ENCODE measurements around the gene CD68. TPM values are rescaled to one million over a fixed set of nuclear protein-coding genes. Genes with fewer than 3 reads are reported as not detected.
"Not testable (repeated sequence)": the region's sequence is repeated elsewhere in the genome, so short reads cannot be mapped to it uniquely, and the experiment has no call there.

CD68 gene
- total RNA-seq, 2 experiments from 2014 or later = 11.6 to 12.6 TPM

- intact Hi-C loops (cut with micrococcal nuclease) = loop anchor here (10.0 kb wide), 1 partner anchor 543 kb away; the partner anchor contains the start of gene PER1
- no peaks in the 10 kb centered on the region for H3K9me3 Mint-ChIP-seq
- H3K36me3 Mint-ChIP-seq (ENCODE audit: low read depth) = peaks cover 2% of the 10 kb centered on the region
- H3K4me1 Mint-ChIP-seq (ENCODE audit: low read depth) = peaks cover 36% of the 10 kb centered on the region
- H3K27me3 Mint-ChIP-seq (ENCODE audit: low read depth) = no peaks in the 10 kb centered on the region
- CTCF ChIA-PET = interaction anchor here (0.6 to 1.1 kb wide), 3 partner anchors 23 to 219 kb away, joined by 3 to 5 read pairs (median 3); no protein-coding TSS in a partner anchor
- DNase-seq = no peak
- no peak overlapping the region for H3K4me3 Mint-ChIP-seq
- no peak overlapping the region for H3K27ac Mint-ChIP-seq
These were observed 32.3 kb downstream of the CD68 start for GRCh38 chr17:7611635-7612293.

GRCh38 chr17:7612294-7612640 is 32.8 kb downstream of the CD68 start:
- Mint-ChIP-seq H3K36me3 (ENCODE audit: low read depth) (peaks cover 2% of the 10 kb centered on the region), H3K27me3 (ENCODE audit: low read depth) (no peaks in the 10 kb centered on the region), H3K9me3 (no peaks in the 10 kb centered on the region), H3K4me1 (ENCODE audit: low read depth) (peaks cover 36% of the 10 kb centered on the region), H3K27ac (no peak overlapping the region), H3K4me3 (no peak overlapping the region)
- intact Hi-C loops (cut with micrococcal nuclease) = loop anchor here (10.0 kb wide), 1 partner anchor 543 kb away; the partner anchor contains the start of gene PER1
- CTCF ChIA-PET = interaction anchor here (1.1 to 1.2 kb wide), 2 partner anchors 23 to 76 kb away, joined by 3 to 7 read pairs; partner anchors contain the start of genes TP53 and WRAP53
- DNase-seq = no peak

GRCh38 chr17:7613769-7614424 is 34.5 kb downstream of the CD68 start:
- intact Hi-C loops (cut with micrococcal nuclease) = loop anchor here (1.0 to 10.0 kb wide), 3 partner anchors 53 to 541 kb away; partner anchors contain the start of genes PER1 and SENP3
- Mint-ChIP-seq H3K27ac (peak overlapping the region; percentile 75), H3K4me1 (ENCODE audit: low read depth) (peaks cover 36% of the 10 kb centered on the region), H3K36me3 (ENCODE audit: low read depth) (peaks cover 2% of the 10 kb centered on the region), H3K4me3 (peak overlapping the region; percentile 74), H3K27me3 (ENCODE audit: low read depth) (no peaks in the 10 kb centered on the region), H3K9me3 (no peaks in the 10 kb centered on the region)
- CTCF ChIA-PET = interaction anchor here (0.7 to 2.7 kb wide), 9 partner anchors 13 to 91 kb away, joined by 3 to 9 read pairs (median 7); partner anchors contain the start of genes MPDU1, SAT2, SHBG and SOX15
- no peak for DNase-seq

- CTCF ChIA-PET = interaction anchor here (0.6 to 2.7 kb wide), 10 partner anchors 13 to 259 kb away, joined by 3 to 9 read pairs (median 5); partner anchors contain the start of genes MPDU1, SAT2, SHBG and SOX15
- intact Hi-C loops (cut with micrococcal nuclease) = loop anchor here (1.0 to 10.0 kb wide), 15 partner anchors 13 to 540 kb away; partner anchors contain the start of genes ATP1B2, CD68, EIF5A and MPDU1
- DNase-seq = peak; percentile 100
- peaks cover 32% of the 10 kb centered on the region for H3K4me1 Mint-ChIP-seq (ENCODE audit: low read depth)
- H3K9me3 Mint-ChIP-seq = no peaks in the 10 kb centered on the region
- peak within 1 kb of the TSS; percentile 83 for H3K4me3 Mint-ChIP-seq
- H3K27ac Mint-ChIP-seq = peak within 1 kb of the TSS; percentile 84
- peaks cover 2% of the 10 kb centered on the region for H3K36me3 Mint-ChIP-seq (ENCODE audit: low read depth)
- H3K27me3 Mint-ChIP-seq (ENCODE audit: low read depth) = no peaks in the 10 kb centered on the region
These were observed 35.2 kb downstream of the CD68 start, which contains the start of gene FXR2 for GRCh38 chr17:7614425-7615264. TSS of gene FXR2 (minus strand) at chr17:7614897. CDS start at chr17:7614532, 365 bp downstream.

GRCh38 chr17:7615265-7615747 is 35.9 kb downstream of the CD68 start:
- CTCF ChIA-PET = interaction anchor here (0.6 to 2.7 kb wide), 9 partner anchors 12 to 260 kb away, joined by 3 to 9 read pairs (median 7); partner anchors contain the start of genes MPDU1, SAT2, SOX15 and WRAP53
- H3K27me3 Mint-ChIP-seq (ENCODE audit: low read depth) = no peaks in the 10 kb centered on the region
- H3K9me3 Mint-ChIP-seq = no peaks in the 10 kb centered on the region
- peak overlapping the region; percentile 83 for H3K4me3 Mint-ChIP-seq
- H3K27ac Mint-ChIP-seq = peak overlapping the region; percentile 84
- peaks cover 30% of the 10 kb centered on the region for H3K4me1 Mint-ChIP-seq (ENCODE audit: low read depth)
- peaks cover 2% of the 10 kb centered on the region for H3K36me3 Mint-ChIP-seq (ENCODE audit: low read depth)
- DNase-seq = no peak
- intact Hi-C loops (cut with micrococcal nuclease) = loop anchor here (1.0 to 10.0 kb wide), 14 partner anchors 12 to 539 kb away; partner anchors contain the start of genes ATP1B2, CD68, EIF5A and MPDU1

- H3K9me3 Mint-ChIP-seq = no peaks in the 10 kb centered on the region
- CTCF ChIA-PET = interaction anchor here (2.1 kb wide), 1 partner anchor 69 kb away, joined by 6 read pairs; the partner anchor contains the start of genes TP53 and WRAP53
- no peaks in the 10 kb centered on the region for H3K36me3 Mint-ChIP-seq (ENCODE audit: low read depth)
- no peaks in the 10 kb centered on the region for H3K27me3 Mint-ChIP-seq (ENCODE audit: low read depth)
- H3K4me3 Mint-ChIP-seq = no peak overlapping the region
- no peak for DNase-seq
- intact Hi-C loops (cut with micrococcal nuclease) = loop anchor here (5.0 to 10.0 kb wide), 2 partner anchors 224 to 536 kb away; partner anchors contain the start of gene PER1
- peaks cover 2% of the 10 kb centered on the region for H3K4me1 Mint-ChIP-seq (ENCODE audit: low read depth)
- no peak overlapping the region for H3K27ac Mint-ChIP-seq
These were observed 39.2 kb downstream of the CD68 start for GRCh38 chr17:7618608-7619007.

- Mint-ChIP-seq H3K27me3 (ENCODE audit: low read depth) (no peaks in the 10 kb centered on the region), H3K27ac (no peak overlapping the region), H3K36me3 (ENCODE audit: low read depth) (no peaks in the 10 kb centered on the region), H3K4me3 (no peak overlapping the region), H3K4me1 (ENCODE audit: low read depth) (no peaks in the 10 kb centered on the region), H3K9me3 (no peaks in the 10 kb centered on the region)
- no peak for DNase-seq
- CTCF ChIA-PET = interaction anchor here (0.7 to 1.5 kb wide), 3 partner anchors 10 to 322 kb away, joined by 3 to 4 read pairs (median 3); partner anchors contain the start of gene SHBG
- intact Hi-C loops (cut with micrococcal nuclease) = no loop called here
These were observed 41.4 kb downstream of the CD68 start for GRCh38 chr17:7620835-7621234.

GRCh38 chr17:7623661-7624060 is 44.2 kb downstream of the CD68 start:
- Mint-ChIP-seq H3K4me1 (ENCODE audit: low read depth) (peaks cover 7% of the 10 kb centered on the region), H3K36me3 (ENCODE audit: low read depth) (peaks cover 1% of the 10 kb centered on the region), H3K27ac (no peak overlapping the region), H3K27me3 (ENCODE audit: low read depth) (no peaks in the 10 kb centered on the region), H3K4me3 (no peak overlapping the region), H3K9me3 (no peaks in the 10 kb centered on the region)
- CTCF ChIA-PET = no interaction called here
- intact Hi-C loops (cut with micrococcal nuclease) = no loop called here
- DNase-seq = no peak

GRCh38 chr17:7625749-7626148 is 46.3 kb downstream of the CD68 start:
- H3K4me3 Mint-ChIP-seq; H3K9me3 Mint-ChIP-seq; DNase-seq; H3K36me3 Mint-ChIP-seq (ENCODE audit: low read depth); H3K27ac Mint-ChIP-seq; intact Hi-C loops (cut with micrococcal nuclease); H3K4me1 Mint-ChIP-seq (ENCODE audit: low read depth); H3K27me3 Mint-ChIP-seq (ENCODE audit: low read depth): not testable (repeated sequence)
- CTCF ChIA-PET = interaction anchor here (1.1 to 2.7 kb wide), 2 partner anchors 61 to 62 kb away, joined by 4 to 20 read pairs; partner anchors contain the start of gene TP53

- Mint-ChIP-seq H3K27me3 (ENCODE audit: low read depth) (no peaks in the 10 kb centered on the region), H3K4me1 (ENCODE audit: low read depth) (peaks cover 7% of the 10 kb centered on the region), H3K27ac (no peak overlapping the region), H3K4me3 (peak overlapping the region; percentile 88), H3K9me3 (no peaks in the 10 kb centered on the region), H3K36me3 (ENCODE audit: low read depth) (peaks cover 1% of the 10 kb centered on the region)
- CTCF ChIA-PET = interaction anchor here (1.3 to 2.7 kb wide), 4 partner anchors 12 to 60 kb away, joined by 4 to 20 read pairs (median 8); partner anchors contain the start of genes FXR2, SOX15 and TP53
- intact Hi-C loops (cut with micrococcal nuclease) = no loop called here
- no peak for DNase-seq
These were observed 46.9 kb downstream of the CD68 start for GRCh38 chr17:7626307-7626706.

GRCh38 chr17:7626956-7627249 is 47.5 kb downstream of the CD68 start:
- H3K4me3 Mint-ChIP-seq = peak overlapping the region; percentile 88
- CTCF ChIA-PET = interaction anchor here (1.3 to 2.7 kb wide), 4 partner anchors 13 to 60 kb away, joined by 4 to 20 read pairs (median 8); partner anchors contain the start of genes FXR2, SOX15 and TP53
- peaks cover 7% of the 10 kb centered on the region for H3K4me1 Mint-ChIP-seq (ENCODE audit: low read depth)
- H3K27ac Mint-ChIP-seq = no peak overlapping the region
- H3K27me3 Mint-ChIP-seq (ENCODE audit: low read depth) = no peaks in the 10 kb centered on the region
- H3K36me3 Mint-ChIP-seq (ENCODE audit: low read depth) = peaks cover 1% of the 10 kb centered on the region
- H3K9me3 Mint-ChIP-seq = no peaks in the 10 kb centered on the region
- no peak for DNase-seq
- intact Hi-C loops (cut with micrococcal nuclease) = loop anchor here (1.0 kb wide), 1 partner anchor 12 kb away; no protein-coding TSS in a partner anchor
